Esophagus squamous epithelium (tissue), 5 donors: ENCODE measurements around the gene SDR9C7. TPM values are rescaled to one million over a fixed set of nuclear protein-coding genes. Genes with fewer than 3 reads are reported as not detected.
"Not testable (repeated sequence)": the region's sequence is repeated elsewhere in the genome, so short reads cannot be mapped to it uniquely, and the experiment has no call there.

Experiments used
- DNase-seq: peaks from one replicate; lab custom pipeline; 2025; lab: John Stamatoyannopoulos, UW
- H3K27ac ChIP-seq, 4 donors: fragments of 200-600 bp; sonication (generic); one replicate each; pipeline ENCODE4 v1.5.1; 2016 to 2019; ENCODE audit warnings: mild to moderate bottlenecking in 1 of 4
- H3K27me3 ChIP-seq, 4 donors: fragments of 200-600 bp; sonication (generic); 1 replicate in 3 of 4; 2 replicates in 1 of 4; pipeline versions ENCODE4 v1.5.1 to v1.6.0; 2017 to 2021; ENCODE audit warnings: antibody characterized with exemption in 1 of 4
- H3K36me3 ChIP-seq, 3 donors: fragments of 200-600 bp; sonication (generic); one replicate each; pipeline ENCODE4 v1.5.1; 2016 to 2019
- H3K4me1 ChIP-seq, 3 donors: fragments of 200-600 bp; sonication (generic); one replicate each; pipeline ENCODE4 v1.5.1; 2017 to 2019
- H3K4me3 ChIP-seq, 4 donors: fragments of 200-600 bp; sonication (generic); 1 replicate in 3 of 4; 2 replicates in 1 of 4; pipeline ENCODE4 v1.5.1; 2016 to 2019; ENCODE audit warnings: mild to moderate bottlenecking in 2 of 4, moderate library complexity in 1 of 4
- H3K9me3 ChIP-seq, 3 donors: fragments of 200-600 bp; sonication (generic); one replicate each; pipeline ENCODE4 v1.5.1; 2016 to 2019
- CTCF ChIP-seq, 6 experiments: fragments of 450-650 bp in 4 of 6; fragments of 200-600 bp in 2 of 6; sonication (generic) in 2 of 6; IDR thresholded peaks; one replicate each; pipeline ENCODE4 v1.5.1; 2016 to 2019; ENCODE audit warnings: antibody characterized with exemption in 6 of 6, mild to moderate bottlenecking in 4 of 6, moderate library complexity in 4 of 6
- POLR2A ChIP-seq, 4 donors: fragments of 450-650 bp; IDR thresholded peaks; one replicate each; pipeline ENCODE4 v1.6.1; 2017; ENCODE audit warnings: antibody characterized with exemption in 4 of 4, mild to moderate bottlenecking in 4 of 4, moderate library complexity in 3 of 4
- WGBS, 2 donors: methylation state at CpG; one replicate each; pipeline ENCODE4 v1.1.5; 2018; 5-methylcytosine and 5-hydroxymethylcytosine counted together
- intact Hi-C: fragments of 100-400 bp; cut with DNase I; formaldehyde crosslinking; loops from one replicate; pipeline ENCODE4 v1.15.0; 2022
- total RNA-seq, 4 donors: library from RNA; depleted of rRNA; stranded (reverse); fragments of >200 nt; gene quantifications; one replicate each; pipeline ENCODE4 v1.1.0, GENCODE V29; 2016
- donor health status: DM: yes; HTN: yes; CAD: no.

The SDR9C7 gene
- total RNA-seq, 4 donors from 2014 or later: 2.9 to 42.1 (median 19.8) TPM

- H3K4me3 ChIP-seq: no peak overlapping the region
- TF ChIP-seq CTCF (IDR thresholded peaks at IDR 0.05) (no peak), POLR2A (IDR thresholded peaks at IDR 0.05) (no peak)
- H3K36me3 ChIP-seq: no peaks in the 10 kb centered on the region
- H3K27me3 ChIP-seq: no peaks in the 10 kb centered on the region
- intact Hi-C loops: no loop called here
- no peak for DNase-seq
- WGBS, 2 donors: 81 to 86% methylated on average over 3 to 4 of the region's 4 CpGs
- peaks cover 19 to 49% (median 25%) of the 10 kb centered on the region in 3 donors for H3K4me1 ChIP-seq
- H3K27ac ChIP-seq: no peak overlapping the region
- H3K9me3 ChIP-seq: no peaks in the 10 kb centered on the region
Measured at GRCh38 chr12:56929780-56930179, 4.4 kb downstream of the SDR9C7 start.

GRCh38 chr12:56928262-56928661 lies 5.9 kb downstream of the SDR9C7 start:
- Histone ChIP-seq H3K9me3 (no peaks in the 10 kb centered on the region), H3K27me3 (no peaks in the 10 kb centered on the region), H3K27ac (no peak overlapping the region), H3K4me1 (peaks cover 9 to 33% (median 16%) of the 10 kb centered on the region in 3 donors), H3K4me3 (no peak overlapping the region), H3K36me3 (no peaks in the 10 kb centered on the region)
- TF ChIP-seq CTCF (IDR thresholded peaks at IDR 0.05): no peak
- no peak for TF ChIP-seq POLR2A (IDR thresholded peaks at IDR 0.05)
- 59 to 77% methylated on average over 3 of the region's 3 CpGs for WGBS, 2 donors
- intact Hi-C loops: no loop called here
- no peak for DNase-seq

- no peak for DNase-seq
- H3K36me3 ChIP-seq: no peaks in the 10 kb centered on the region
- 63 to 94% methylated on average over 1 to 4 of the region's 4 CpGs for WGBS, 2 donors
- H3K4me1 ChIP-seq: peaks cover 6 to 24% (median 9%) of the 10 kb centered on the region in 3 donors
- intact Hi-C loops: no loop called here
- no peaks in the 10 kb centered on the region for H3K9me3 ChIP-seq
- H3K27me3 ChIP-seq: no peaks in the 10 kb centered on the region
- no peak overlapping the region for H3K4me3 ChIP-seq
- H3K27ac ChIP-seq: no peak overlapping the region
- TF ChIP-seq POLR2A (IDR thresholded peaks at IDR 0.05): no peak
- TF ChIP-seq CTCF (IDR thresholded peaks at IDR 0.05): no peak
Measured at GRCh38 chr12:56927281-56927680, 6.9 kb downstream of the SDR9C7 start.

GRCh38 chr12:56922031-56922430 lies 12.2 kb downstream of the SDR9C7 start:
- intact Hi-C loops: no loop called here

GRCh38 chr12:56921346-56921745 lies 12.9 kb downstream of the SDR9C7 start:
- H3K4me3 ChIP-seq: no peak overlapping the region
- H3K36me3 ChIP-seq: no peaks in the 10 kb centered on the region
- DNase-seq: no peak
- H3K4me1 ChIP-seq: no peaks in the 10 kb centered on the region
- H3K27ac ChIP-seq: no peak overlapping the region
- intact Hi-C loops: no loop called here
- no peaks in the 10 kb centered on the region for H3K27me3 ChIP-seq
- 86 to 91% methylated on average over 1 of the region's 1 CpG for WGBS, 2 donors
- H3K9me3 ChIP-seq: no peaks in the 10 kb centered on the region
- TF ChIP-seq POLR2A (IDR thresholded peaks at IDR 0.05): no peak
- no peak for TF ChIP-seq CTCF (IDR thresholded peaks at IDR 0.05)

More at GRCh38 chr12:56922031-56922430, 12.2 kb downstream of the SDR9C7 start:
- TF ChIP-seq CTCF (IDR thresholded peaks at IDR 0.05) (no peak), POLR2A (IDR thresholded peaks at IDR 0.05) (no peak)
- Histone ChIP-seq H3K4me1 (no peaks in the 10 kb centered on the region), H3K27ac (no peak overlapping the region), H3K4me3 (no peak overlapping the region), H3K27me3 (no peaks in the 10 kb centered on the region), H3K9me3 (no peaks in the 10 kb centered on the region), H3K36me3 (no peaks in the 10 kb centered on the region)
- no peak for DNase-seq
- WGBS, 2 donors: 46 to 56% methylated on average over 1 of the region's 1 CpG

GRCh38 chr12:56918139-56918538 lies 16.1 kb downstream of the SDR9C7 start:
- WGBS, 2 donors: 90 to 92% methylated on average over 3 of the region's 3 CpGs
- H3K4me3 ChIP-seq, H3K27me3 ChIP-seq, H3K36me3 ChIP-seq, intact Hi-C loops, H3K9me3 ChIP-seq, H3K4me1 ChIP-seq, H3K27ac ChIP-seq, DNase-seq: not testable (repeated sequence)
